Activated CD8-positive, alpha-beta T cell treated with anti-CD3 and anti-CD28 coated beads for 36 hours (primary cell): ENCODE results near the gene ZNF444. TPM values are rescaled to one million over a fixed set of nuclear protein-coding genes. Genes with fewer than 3 reads are reported as not detected.

ENCODE experiments used
- ATAC-seq: fragments of 200-7000 bp; cut with Tn5 transposase; one replicate; pipeline ENCODE4 v1.10.0; 2021; ENCODE audit warnings: mild to moderate bottlenecking, moderate library complexity
- CTCF ChIA-PET: fragments of 350-600 bp; sonication (Branson Sonifier 250); formaldehyde crosslinking; loops from one replicate; lab custom pipeline; 2021; ENCODE audit warnings: antibody characterized with exemption; lab: Charles Lee
- POLR2A ChIA-PET: fragments of 350-600 bp; sonication (Branson Sonifier 250); formaldehyde crosslinking; loops from one replicate; lab custom pipeline; 2021; ENCODE audit warnings: antibody characterized with exemption; lab: Charles Lee
- DNase-seq: peaks from one replicate; pipeline ENCODE4 v3.0.0-alpha.2; 2020
- H3K27ac Mint-ChIP-seq: one replicate; pipeline ENCODE4 v1.8.0; 2021; ENCODE audit warnings: mild to moderate bottlenecking, mixed read lengths
- H3K27me3 Mint-ChIP-seq: one replicate; pipeline ENCODE4 v1.8.0; 2021; ENCODE audit warnings: mixed read lengths
- H3K36me3 Mint-ChIP-seq: one replicate; pipeline ENCODE4 v1.8.0; 2021; ENCODE audit warnings: low read depth, mixed read lengths
- H3K4me1 Mint-ChIP-seq: one replicate; pipeline ENCODE4 v1.8.0; 2021; ENCODE audit warnings: low read depth, mixed read lengths
- H3K4me3 Mint-ChIP-seq: one replicate; pipeline ENCODE4 v1.8.0; 2021; ENCODE audit warnings: mild to moderate bottlenecking, moderate library complexity, mixed read lengths
- H3K9me3 Mint-ChIP-seq: one replicate; pipeline ENCODE4 v1.8.0; 2021; ENCODE audit warnings: mixed read lengths
- CTCF ChIP-seq: fragments of 200-600 bp; IDR thresholded peaks from one replicate; pipeline ENCODE4 v1.8.0; 2022; ENCODE audit warnings: antibody characterized with exemption, mild to moderate bottlenecking
- intact Hi-C: fragments of 100-400 bp; cut with micrococcal nuclease; formaldehyde crosslinking; loops from one replicate; pipeline ENCODE4 v1.10.0; 2022
- total RNA-seq, 2 experiments: library from RNA; stranded (reverse); gene quantifications; one replicate each; pipeline ENCODE4 v1.2.3, GENCODE V29; 2021

Gene ZNF444
- total RNA-seq, 2 experiments from 2014 or later, result 25.3 to 35.2 TPM

- CTCF ChIA-PET, result interaction anchor here (1.4 kb wide), 2 partner anchors 17 to 57 kb away, joined by 6 read pairs; partner anchors contain the start of gene ZNF444
- no peaks in the 10 kb centered on the region for H3K27me3 Mint-ChIP-seq
- no peak overlapping the region for H3K4me3 Mint-ChIP-seq
- no peak for DNase-seq
- ATAC-seq, result no peak
- H3K9me3 Mint-ChIP-seq, result no peaks in the 10 kb centered on the region
- H3K27ac Mint-ChIP-seq, result no peak overlapping the region
- POLR2A ChIA-PET, result interaction anchor here (1.3 kb wide), 1 partner anchor 18 kb away, joined by 9 read pairs; the partner anchor contains the start of gene ZNF444
- peaks cover 28% of the 10 kb centered on the region for H3K4me1 Mint-ChIP-seq
- TF ChIP-seq CTCF, result no peak
- peaks cover 8% of the 10 kb centered on the region for H3K36me3 Mint-ChIP-seq
- intact Hi-C loops, result no loop called here
Observed at GRCh38 chr19:56123266-56123891, 17.7 kb upstream of the ZNF444 start.

GRCh38 chr19:56124578-56124977, 16.5 kb upstream of the ZNF444 start:
- no peaks in the 10 kb centered on the region for H3K9me3 Mint-ChIP-seq
- H3K27ac Mint-ChIP-seq, result no peak overlapping the region
- intact Hi-C loops, result no loop called here
- CTCF ChIA-PET, result interaction anchor here (0.9 to 1.4 kb wide), 2 partner anchors 44 to 129 kb away, joined by 3 to 4 read pairs; no protein-coding TSS in a partner anchor
- POLR2A ChIA-PET, result interaction anchor here (0.7 to 1.3 kb wide), 2 partner anchors 15 to 108 kb away, joined by 3 read pairs; no protein-coding TSS in a partner anchor
- no peaks in the 10 kb centered on the region for H3K27me3 Mint-ChIP-seq
- no peak for TF ChIP-seq CTCF
- H3K36me3 Mint-ChIP-seq, result peaks cover 5% of the 10 kb centered on the region
- no peak for DNase-seq
- H3K4me3 Mint-ChIP-seq, result no peak overlapping the region
- peaks cover 18% of the 10 kb centered on the region for H3K4me1 Mint-ChIP-seq
- no peak for ATAC-seq

GRCh38 chr19:56125806-56126590, 15.1 kb upstream of the ZNF444 start:
- ATAC-seq (no peak), DNase-seq (no peak)
- intact Hi-C loops, result no loop called here
- Mint-ChIP-seq H3K27me3 (no peaks in the 10 kb centered on the region), H3K36me3 (no peaks in the 10 kb centered on the region), H3K4me3 (no peak overlapping the region), H3K9me3 (no peaks in the 10 kb centered on the region), H3K27ac (no peak overlapping the region), H3K4me1 (peaks cover 17% of the 10 kb centered on the region)
- POLR2A ChIA-PET, result interaction anchor here (1.3 kb wide), 1 partner anchor 14 kb away, joined by 3 read pairs; no protein-coding TSS in a partner anchor
- CTCF ChIA-PET, result interaction anchor here (0.8 to 1.4 kb wide), 3 partner anchors 21 to 127 kb away, joined by 3 to 4 read pairs (median 3); no protein-coding TSS in a partner anchor
- no peak for TF ChIP-seq CTCF

- ChIA-PET CTCF (no interaction called here), POLR2A (no interaction called here)
- Mint-ChIP-seq H3K9me3 (no peaks in the 10 kb centered on the region), H3K4me3 (no peak overlapping the region), H3K27me3 (no peaks in the 10 kb centered on the region), H3K36me3 (no peaks in the 10 kb centered on the region), H3K4me1 (peaks cover 10% of the 10 kb centered on the region), H3K27ac (no peak overlapping the region)
- ATAC-seq, result no peak
- no peak for DNase-seq
- intact Hi-C loops, result no loop called here
- TF ChIP-seq CTCF, result no peak
Observed at GRCh38 chr19:56126983-56127780, 13.9 kb upstream of the ZNF444 start.
